Skin epidermis (tissue), 12 donors: ENCODE results near the gene CABCOCO1.

Source experiments
- H3K27ac ChIP-seq, 21 experiments: fragments of 200-600 bp; sonication (generic) in 11 of 21; one replicate each; pipeline ENCODE4 v1.5.0; 2020; ENCODE audit warnings: mild to moderate bottlenecking in 3 of 21, inconsistent platforms in 2 of 21, moderate library complexity in 2 of 21
- H3K4me3 ChIP-seq, 7 experiments: fragments of 200-600 bp; sonication (generic) in 2 of 7; one replicate each; pipeline ENCODE4 v1.5.0; 2020; ENCODE audit warnings: inconsistent platforms in 2 of 7, mild to moderate bottlenecking in 2 of 7, moderate library complexity in 1 of 7

Gene CABCOCO1

GRCh38 chr10:61798713-61799112, 136.0 kb downstream of the CABCOCO1 start:
- H3K27ac ChIP-seq = no peak overlapping the region

GRCh38 chr10:61801484-61801883, 138.8 kb downstream of the CABCOCO1 start:
- no peak overlapping the region for H3K27ac ChIP-seq
- no peak overlapping the region for H3K4me3 ChIP-seq

More at GRCh38 chr10:61798713-61799112, 136.0 kb downstream of the CABCOCO1 start:
- H3K4me3 ChIP-seq = no peak overlapping the region

GRCh38 chr10:61803269-61803668, 140.5 kb downstream of the CABCOCO1 start:
- no peak overlapping the region for H3K4me3 ChIP-seq
- H3K27ac ChIP-seq = no peak overlapping the region

- Histone ChIP-seq H3K27ac (no peak overlapping the region), H3K4me3 (no peak overlapping the region)
Measured at GRCh38 chr10:61804414-61804813, 141.7 kb downstream of the CABCOCO1 start.

- Histone ChIP-seq H3K27ac (no peak overlapping the region), H3K4me3 (no peak overlapping the region)
Measured at GRCh38 chr10:61805091-61805490, 142.4 kb downstream of the CABCOCO1 start.

GRCh38 chr10:61810263-61810662, 147.5 kb downstream of the CABCOCO1 start:
- no peak overlapping the region for H3K27ac ChIP-seq
- no peak overlapping the region for H3K4me3 ChIP-seq

- Histone ChIP-seq H3K4me3 (no peak overlapping the region), H3K27ac (no peak overlapping the region)
Measured at GRCh38 chr10:61812052-61812721, 149.5 kb downstream of the CABCOCO1 start.

- Histone ChIP-seq H3K27ac (no peak overlapping the region), H3K4me3 (no peak overlapping the region)
Measured at GRCh38 chr10:61812920-61813319, 150.2 kb downstream of the CABCOCO1 start.

- Histone ChIP-seq H3K4me3 (no peak overlapping the region), H3K27ac (no peak overlapping the region)
Measured at GRCh38 chr10:61814160-61814559, 151.4 kb downstream of the CABCOCO1 start.

GRCh38 chr10:61815496-61815895, 152.8 kb downstream of the CABCOCO1 start:
- Histone ChIP-seq H3K4me3 (no peak overlapping the region), H3K27ac (no peak overlapping the region)
